NCI-H2196 treated with DMSO at 0.1 percent for 48 hours (cell line): ENCODE measurements around the gene GANC.

ENCODE experiments used
- DNase-seq: peaks from one replicate; lab custom pipeline; 2025; ENCODE audit not compliant: unreplicated experiment; lab: John Stamatoyannopoulos, UW

The GANC gene

DNA sequence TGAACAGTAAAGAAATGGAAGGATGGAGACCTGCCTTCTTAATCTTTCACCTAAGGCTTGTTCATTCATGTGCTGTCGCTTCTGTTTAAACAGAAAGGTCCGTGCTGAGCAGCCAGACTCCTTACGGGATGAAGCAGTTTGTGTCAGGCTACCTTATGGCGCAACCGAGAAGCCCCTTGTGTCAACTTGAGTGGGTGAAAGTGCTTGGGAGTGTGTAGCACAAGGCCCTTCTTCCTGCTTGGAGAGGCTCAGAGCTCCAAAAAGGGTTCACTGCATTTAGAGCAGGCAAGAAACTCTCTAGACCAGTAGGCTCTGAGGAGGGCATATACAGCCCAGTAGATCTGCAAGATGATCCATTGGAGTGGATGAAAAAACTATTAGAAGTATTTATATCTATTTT is 102.3 kb downstream of the GANC start:
- no peak for DNase-seq

GRCh38 chr15:42375941-42376340 is 102.9 kb downstream of the GANC start:
- no peak for DNase-seq

DNA sequence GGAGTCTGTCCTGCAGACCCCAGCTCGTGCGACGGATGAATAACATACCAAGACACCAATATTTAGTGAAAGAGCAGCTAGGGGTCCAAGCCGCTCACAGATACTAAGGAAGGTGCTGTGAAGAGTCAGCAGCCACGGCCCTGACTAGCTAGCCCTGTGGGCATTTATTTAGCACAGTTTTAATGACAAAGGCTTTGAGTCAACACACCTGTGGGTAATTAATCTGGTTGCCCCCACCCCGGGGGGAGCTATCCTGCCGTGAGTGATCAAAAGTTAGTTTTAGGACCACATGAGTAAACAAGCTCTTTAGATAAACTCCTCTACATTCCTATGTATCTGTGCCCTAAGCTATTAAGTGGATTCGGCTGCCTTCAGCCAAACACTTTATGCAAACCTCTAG is 105.0 kb downstream of the GANC start:
- no peak for DNase-seq

GRCh38 chr15:42384597-42384996 is 111.6 kb downstream of the GANC start:
- DNase-seq: no peak

DNA sequence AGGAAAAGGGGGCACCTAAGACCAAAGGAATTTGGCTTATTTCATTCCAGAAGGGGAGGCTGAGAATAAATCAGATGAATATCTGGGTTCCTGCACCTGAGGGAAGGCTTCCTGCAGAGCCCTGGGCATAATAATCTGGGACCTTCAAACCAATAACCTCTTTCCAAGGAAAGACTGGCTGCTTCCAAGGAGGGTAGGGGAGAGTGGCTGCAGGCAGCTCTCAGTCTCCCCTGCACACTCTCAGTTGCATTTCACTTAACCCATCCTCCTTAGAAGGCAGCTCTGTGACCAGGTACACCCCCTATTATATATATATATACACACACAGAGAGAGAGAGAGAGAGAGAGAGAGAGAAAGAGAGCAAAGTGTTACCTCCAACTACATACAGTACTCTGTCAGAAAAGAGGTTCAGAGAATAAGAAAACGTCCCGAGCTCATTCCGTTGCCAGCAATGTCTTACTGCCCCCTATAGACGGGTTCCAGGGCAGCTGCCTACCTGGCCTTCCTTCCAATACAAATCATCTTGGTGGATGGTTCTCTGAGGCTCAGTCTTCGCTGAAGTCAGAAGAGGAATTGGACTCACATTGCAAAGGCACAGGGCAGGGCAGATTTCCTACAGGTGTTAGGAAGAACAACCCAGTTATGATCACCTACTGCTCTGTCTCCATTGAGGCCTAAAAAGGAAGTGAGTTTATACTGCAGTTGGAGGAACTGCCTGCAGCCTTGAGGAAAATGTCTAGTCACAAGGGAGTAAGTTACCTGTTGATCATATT is 112.4 kb downstream of the GANC start:
- no peak for DNase-seq

DNA sequence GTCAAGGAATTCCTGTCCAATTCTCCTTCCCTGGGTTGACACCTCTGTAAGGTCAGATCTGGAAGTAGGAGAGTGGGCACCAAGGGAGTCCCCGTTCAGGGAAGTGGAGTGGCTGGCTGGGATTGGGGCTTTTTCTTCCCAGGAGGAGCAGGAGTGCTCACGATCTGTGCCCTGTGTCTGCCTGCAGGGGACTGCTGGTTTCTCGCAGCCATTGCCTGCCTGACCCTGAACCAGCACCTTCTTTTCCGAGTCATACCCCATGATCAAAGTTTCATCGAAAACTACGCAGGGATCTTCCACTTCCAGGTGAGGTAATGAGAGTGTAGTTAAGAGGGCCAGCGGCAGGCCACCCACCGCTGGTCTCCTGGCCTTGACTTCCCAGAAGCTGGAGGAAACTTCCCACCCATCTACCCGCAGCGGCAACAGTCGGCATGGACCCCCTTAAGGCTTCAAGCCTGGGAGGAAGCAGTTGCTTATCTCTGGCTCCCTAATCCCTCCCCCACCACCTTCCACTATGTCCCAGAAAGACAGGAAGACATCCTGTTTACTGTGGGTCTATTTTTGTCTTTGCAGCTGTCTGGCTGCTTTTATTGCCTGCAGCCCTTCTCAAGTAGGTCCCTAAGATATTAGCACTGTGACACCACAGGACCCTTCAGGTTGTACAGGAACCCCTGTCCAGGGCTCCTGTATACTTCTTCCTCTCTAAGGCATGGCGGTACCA is 113.1 kb downstream of the GANC start:
- no peak for DNase-seq

DNA sequence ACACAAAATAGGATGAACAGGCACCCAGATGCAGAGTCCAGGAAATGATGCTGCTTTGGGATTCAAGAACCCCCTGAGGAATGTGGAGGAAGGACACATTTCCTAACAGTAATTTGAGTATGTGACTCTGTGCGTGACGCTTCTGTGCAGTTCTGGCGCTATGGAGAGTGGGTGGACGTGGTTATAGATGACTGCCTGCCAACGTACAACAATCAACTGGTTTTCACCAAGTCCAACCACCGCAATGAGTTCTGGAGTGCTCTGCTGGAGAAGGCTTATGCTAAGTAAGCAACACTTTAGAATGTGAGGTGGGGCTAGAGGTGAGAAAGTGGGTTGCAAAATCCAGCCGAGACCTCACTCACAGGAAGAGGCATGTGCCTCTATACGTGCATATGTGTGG is 114.6 kb downstream of the GANC start:
- DNase-seq: no peak

DNA sequence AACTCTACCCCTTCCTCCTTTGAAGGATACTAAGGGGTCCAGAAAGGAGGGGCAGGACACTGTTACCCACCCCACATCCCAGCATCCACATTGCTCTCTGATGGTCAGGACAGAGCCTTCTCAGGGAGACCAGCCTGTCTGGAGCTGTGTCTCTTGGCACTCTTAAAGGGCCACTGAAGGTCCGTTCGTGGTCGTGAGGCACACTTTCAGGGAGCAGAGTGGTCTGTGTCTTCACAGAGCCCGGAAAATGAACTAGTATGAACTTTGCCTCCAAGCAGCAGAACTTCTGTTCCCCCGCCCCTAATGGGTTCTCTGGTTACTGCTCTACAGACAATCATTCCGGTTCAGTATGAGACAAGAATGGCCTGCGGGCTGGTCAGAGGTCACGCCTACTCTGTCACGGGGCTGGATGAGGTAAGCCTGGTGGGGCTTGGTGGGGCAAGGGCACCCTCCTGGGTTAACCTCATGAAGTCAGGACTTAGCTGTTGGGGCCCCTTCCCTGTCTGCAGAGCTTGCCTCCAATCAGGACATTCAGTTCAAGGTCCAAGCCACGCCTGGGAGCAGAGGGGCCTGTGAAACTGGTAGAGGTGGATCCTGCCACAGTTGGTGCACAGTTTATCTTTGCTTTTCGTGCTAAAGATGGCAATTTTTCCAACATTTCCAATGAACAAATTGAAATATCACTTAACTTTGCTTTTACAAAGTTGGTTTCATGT is 119.5 kb downstream of the GANC start:
- no peak for DNase-seq

- DNase-seq: no peak
Measured at GRCh38 chr15:42394106-42394505, 121.1 kb downstream of the GANC start.

- DNase-seq: no peak
Measured at GRCh38 chr15:42395838-42396237, 122.8 kb downstream of the GANC start.

DNA sequence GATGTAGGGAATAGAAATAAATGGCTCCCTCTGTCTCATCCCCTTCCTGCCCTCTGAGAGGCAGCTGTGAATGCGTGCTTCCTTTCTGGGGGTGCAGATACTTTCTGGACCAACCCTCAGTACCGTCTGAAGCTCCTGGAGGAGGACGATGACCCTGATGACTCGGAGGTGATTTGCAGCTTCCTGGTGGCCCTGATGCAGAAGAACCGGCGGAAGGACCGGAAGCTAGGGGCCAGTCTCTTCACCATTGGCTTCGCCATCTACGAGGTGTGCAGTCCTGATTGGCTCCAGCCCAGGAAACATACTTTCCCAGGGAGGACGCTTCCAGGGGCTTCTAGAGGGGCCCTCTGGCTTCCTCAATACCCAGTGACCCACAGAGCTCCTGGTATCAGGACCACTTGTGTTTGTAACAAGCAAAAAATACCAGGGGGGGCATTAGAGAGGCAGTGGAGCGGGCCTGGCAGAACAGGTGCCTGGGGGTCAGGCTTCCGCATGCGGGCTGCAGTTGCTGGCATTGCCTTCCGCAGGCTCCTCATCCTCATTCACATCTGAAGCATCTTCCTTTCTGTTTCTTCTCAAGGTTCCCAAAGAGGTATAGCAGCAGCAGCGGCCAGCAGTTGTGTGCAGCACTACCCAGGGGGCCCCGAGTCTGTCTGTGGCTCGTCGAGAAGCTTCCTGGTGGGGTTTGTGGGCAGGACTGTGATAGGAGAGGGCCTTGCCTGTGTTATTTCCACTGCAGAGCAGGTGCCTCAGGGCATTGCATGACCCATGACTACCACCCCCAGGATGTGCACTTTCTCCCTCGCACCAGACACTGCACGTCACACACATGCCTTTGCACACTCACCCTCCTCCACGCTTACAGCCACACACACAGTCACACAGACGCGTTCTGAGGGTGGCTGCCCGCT is 128.8 kb downstream of the GANC start:
- DNase-seq: no peak

DNA sequence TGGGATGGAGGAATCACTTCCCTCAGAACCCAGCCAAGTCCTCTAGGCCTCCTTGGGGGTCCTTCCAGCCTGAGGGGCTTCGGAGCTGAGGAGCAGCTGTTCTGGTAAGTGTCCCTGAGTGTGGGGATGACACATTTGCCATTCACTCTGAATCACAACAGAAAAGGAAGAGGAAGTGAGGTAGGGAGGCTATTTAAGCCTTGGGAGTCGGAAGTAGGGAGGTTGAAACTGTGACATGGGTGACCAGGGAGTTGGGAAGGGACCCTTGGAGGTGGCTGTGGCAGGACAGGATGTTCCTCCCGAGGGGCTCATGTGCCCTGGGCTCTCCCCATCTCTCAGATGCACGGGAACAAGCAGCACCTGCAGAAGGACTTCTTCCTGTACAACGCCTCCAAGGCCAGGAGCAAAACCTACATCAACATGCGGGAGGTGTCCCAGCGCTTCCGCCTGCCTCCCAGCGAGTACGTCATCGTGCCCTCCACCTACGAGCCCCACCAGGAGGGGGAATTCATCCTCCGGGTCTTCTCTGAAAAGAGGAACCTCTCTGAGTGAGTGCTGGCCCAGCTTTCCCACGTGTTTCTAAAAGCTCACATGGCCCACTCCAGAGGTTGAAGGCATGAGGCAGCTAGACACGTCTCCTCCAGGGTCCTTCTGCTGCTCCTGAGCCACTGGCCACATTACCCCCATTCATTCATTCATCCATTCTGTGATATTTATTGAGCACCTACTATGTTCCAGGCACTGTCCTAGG is 129.6 kb downstream of the GANC start:
- no peak for DNase-seq

GRCh38 chr15:42403389-42403788 is 130.4 kb downstream of the GANC start:
- no peak for DNase-seq

DNA sequence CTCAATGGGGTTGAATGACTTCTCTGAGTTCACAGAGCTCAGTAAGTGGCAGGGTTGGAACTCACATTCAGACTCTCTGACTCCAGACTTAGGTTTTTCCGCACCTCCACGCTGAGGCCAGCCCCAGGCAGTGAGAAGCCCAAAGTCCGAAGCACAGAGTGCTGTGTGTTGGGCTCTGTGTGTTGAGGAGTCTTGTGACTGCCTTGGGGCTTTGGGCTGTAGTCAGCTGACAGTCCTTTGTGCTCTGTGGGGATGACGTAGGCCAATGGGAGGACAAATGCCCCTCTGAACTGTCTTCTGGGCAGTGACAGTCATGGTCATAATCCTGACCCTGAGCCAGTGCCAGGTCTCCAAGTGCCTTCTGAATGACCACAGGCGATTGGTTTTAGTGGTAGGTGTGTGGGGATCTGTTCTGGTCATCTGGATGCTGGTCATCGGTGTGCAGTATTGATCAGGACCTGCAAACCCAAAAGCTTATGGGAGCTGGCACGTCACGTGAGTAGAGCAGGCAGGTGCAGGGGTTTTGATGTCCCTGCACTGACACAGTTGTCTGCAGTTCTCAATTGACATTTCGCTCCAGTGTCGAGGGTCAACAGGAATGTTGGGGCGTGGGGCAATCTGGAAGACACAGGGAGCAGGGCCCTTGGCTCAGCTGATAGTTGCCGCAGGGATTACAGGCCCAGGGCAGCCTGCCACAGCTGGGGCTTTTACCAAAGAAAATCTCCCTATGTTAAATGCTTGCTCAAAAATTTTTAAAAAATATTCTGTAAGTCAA is 131.6 kb downstream of the GANC start:
- no peak for DNase-seq

DNA sequence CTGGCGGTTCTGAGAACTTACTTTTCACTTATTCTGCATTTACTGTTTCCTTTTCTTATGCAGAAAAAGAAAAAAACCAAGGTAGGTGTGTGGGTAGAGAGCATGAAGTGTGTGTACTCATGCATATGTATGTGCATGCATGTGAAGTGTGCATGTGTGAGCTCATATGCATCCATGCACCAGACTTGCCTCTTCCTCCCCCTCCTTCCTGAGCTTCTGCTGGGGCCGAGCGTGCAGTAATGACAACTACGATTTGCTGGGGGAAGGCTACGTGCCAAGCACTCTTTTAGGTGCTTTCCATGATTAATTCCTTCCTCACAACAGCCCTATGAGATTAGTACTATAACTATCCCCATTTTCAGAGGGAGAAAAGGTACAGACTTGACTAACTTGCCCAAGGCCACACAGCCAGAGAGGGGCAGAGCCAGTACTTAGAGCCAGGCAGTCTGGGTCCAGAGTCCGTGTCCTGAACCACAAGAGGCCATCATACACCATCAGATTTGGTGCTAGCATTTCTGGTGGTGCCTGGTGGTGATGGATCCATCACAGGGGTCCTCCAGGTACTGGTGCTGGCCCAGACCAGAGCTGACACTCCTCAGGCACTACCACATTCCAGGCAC is 133.0 kb downstream of the GANC start:
- DNase-seq: no peak
